ENCODE data around the gene HIRA.

- no peak for TF ChIP-seq CTCF (conservative IDR thresholded peaks at IDR 0.05 in 1 of 2, IDR thresholded peaks at IDR 0.05 in 1 of 2; ENCODE audit: extremely low read depth in 1 of 2, insufficient read depth in 1 of 2, low read depth in 1 of 2, low read length in 2 of 2)
- no peak for TF ChIP-seq EZH2 (IDR thresholded peaks at IDR 0.05; ENCODE audit: borderline replicate concordance, low read length)
Measured at GRCh38 chr22:19358703-19359553, 72.6 kb downstream of the HIRA start.
